Measurements from ENCODE around the gene CCDC88B. TPM values are rescaled to one million over a fixed set of nuclear protein-coding genes. Genes with fewer than 3 reads are reported as not detected.

CCDC88B gene
- total and polyA plus RNA-seq, 2 donors (not counting 1 experiment from before 2014, with no cell fraction given): 0.56 to 3.1 TPM

DNA sequence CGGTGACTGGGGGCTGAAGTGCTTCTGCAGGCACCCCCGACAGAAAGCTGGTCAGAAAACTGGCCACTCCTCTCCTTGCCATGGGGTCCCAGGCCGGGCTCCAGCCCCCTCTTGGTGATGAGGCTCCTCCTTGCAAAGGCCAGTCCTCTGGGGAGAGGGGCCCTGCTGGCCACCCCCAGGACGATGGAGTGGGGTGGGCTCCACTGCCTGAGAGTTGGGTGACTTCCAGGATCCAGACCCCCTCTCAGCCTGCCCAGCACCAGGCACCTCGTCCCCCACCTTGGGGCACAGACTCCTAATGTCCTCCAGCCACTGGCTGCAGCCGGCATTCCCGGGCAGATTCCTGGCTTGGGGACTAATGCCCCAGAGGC is 18.5 kb downstream of the CCDC88B start:
- Histone ChIP-seq H3K4me3 (replicated peaks in 1 of 4; ENCODE audit: control extremely low read depth in 1 of 4, insufficient read depth in 1 of 4, low read depth in 3 of 4, low read length in 4 of 4) (peak overlapping the region; percentile 49 to 95 (median 72)), H3K9ac (ENCODE audit: insufficient read depth, low read length) (peak overlapping the region; percentile 88), H3K27ac (ENCODE audit: insufficient read depth, low read length) (peak overlapping the region; percentile 90), H4K20me1 (ENCODE audit: control insufficient read depth, extremely low read depth, insufficient read depth, low read length) (no peaks in the 10 kb centered on the region), H3K27me3 (ENCODE audit: control insufficient read depth, insufficient read depth, low read length) (no peaks in the 10 kb centered on the region), H2AFZ (ENCODE audit: low read length) (peak overlapping the region; percentile 51), H3K4me1 (ENCODE audit: control insufficient read depth, extremely low read depth, insufficient read depth, low read length) (peaks cover 20% of the 10 kb centered on the region), H3K36me3 (ENCODE audit: control insufficient read depth, insufficient read depth, low read length) (peaks cover 16% of the 10 kb centered on the region), H3K4me2 (ENCODE audit: extremely low read depth, insufficient read depth, low read length) (peak overlapping the region; percentile 78), H3K79me2 (ENCODE audit: control insufficient read depth, insufficient read depth, low read length) (peaks cover 13% of the 10 kb centered on the region), H3K9me3 (ENCODE audit: control insufficient read depth, insufficient read depth, low read depth, low read length) (no peaks in the 10 kb centered on the region)
- DNase-seq (ENCODE audit: low read depth in 2 of 2): no peak
- TF ChIP-seq CTCF (conservative IDR thresholded peaks at IDR 0.05 in 1 of 2, IDR thresholded peaks at IDR 0.05 in 1 of 2; ENCODE audit: low read depth in 1 of 2, low read length in 2 of 2): no peak
- TF ChIP-seq EZH2 (IDR thresholded peaks at IDR 0.05; ENCODE audit: low read length, missing control alignments): no peak

GRCh38 chr11:64358907-64359711 is 19.1 kb downstream of the CCDC88B start, which contains the start of gene RPS6KA4:
Gene RPS6KA4 (plus strand): TSS chr11:64359162. CDS start chr11:64359236, 74 bp downstream.
- peaks cover 16% of the 10 kb centered on the region for H3K36me3 ChIP-seq (ENCODE audit: control insufficient read depth, insufficient read depth, low read length)

More at GRCh38 chr11:64358907-64359711, 19.1 kb downstream of the CCDC88B start, which contains the start of gene RPS6KA4:
- peaks cover 13% of the 10 kb centered on the region for H3K79me2 ChIP-seq (ENCODE audit: control insufficient read depth, insufficient read depth, low read length)
- no peaks in the 10 kb centered on the region for H3K9me3 ChIP-seq (ENCODE audit: control insufficient read depth, insufficient read depth, low read depth, low read length)
- no peaks in the 10 kb centered on the region for H3K27me3 ChIP-seq (ENCODE audit: control insufficient read depth, insufficient read depth, low read length)
- H3K4me1 ChIP-seq (ENCODE audit: control insufficient read depth, extremely low read depth, insufficient read depth, low read length): peaks cover 20% of the 10 kb centered on the region
- DNase-seq (ENCODE audit: low read depth in 2 of 2): peak; percentile 45 to 64
- peak within 1 kb of the TSS; percentile 88 for H2AFZ ChIP-seq (ENCODE audit: low read length)
- H3K4me3 ChIP-seq (replicated peaks in 1 of 4; ENCODE audit: control extremely low read depth in 1 of 4, insufficient read depth in 1 of 4, low read depth in 3 of 4, low read length in 4 of 4): peak within 1 kb of the TSS; percentile 75 to 96 (median 92)
- peak within 1 kb of the TSS; percentile 90 for H3K27ac ChIP-seq (ENCODE audit: insufficient read depth, low read length)
- no peaks in the 10 kb centered on the region for H4K20me1 ChIP-seq (ENCODE audit: control insufficient read depth, extremely low read depth, insufficient read depth, low read length)
- peak within 1 kb of the TSS; percentile 88 for H3K9ac ChIP-seq (ENCODE audit: insufficient read depth, low read length)
- TF ChIP-seq EZH2 (IDR thresholded peaks at IDR 0.05; ENCODE audit: low read length, missing control alignments) (no peak), CTCF (conservative IDR thresholded peaks at IDR 0.05 in 1 of 2, IDR thresholded peaks at IDR 0.05 in 1 of 2; ENCODE audit: low read depth in 1 of 2, low read length in 2 of 2) (no peak)
- H3K4me2 ChIP-seq (ENCODE audit: extremely low read depth, insufficient read depth, low read length): peak within 1 kb of the TSS; percentile 97

Data from fibroblast of lung (primary cell).